ENCODE data around the gene NFU1.
"Not testable (repeated sequence)": the region's sequence is repeated elsewhere in the genome, so short reads cannot be mapped to it uniquely, and the experiment has no call there.

Gene NFU1

DNA sequence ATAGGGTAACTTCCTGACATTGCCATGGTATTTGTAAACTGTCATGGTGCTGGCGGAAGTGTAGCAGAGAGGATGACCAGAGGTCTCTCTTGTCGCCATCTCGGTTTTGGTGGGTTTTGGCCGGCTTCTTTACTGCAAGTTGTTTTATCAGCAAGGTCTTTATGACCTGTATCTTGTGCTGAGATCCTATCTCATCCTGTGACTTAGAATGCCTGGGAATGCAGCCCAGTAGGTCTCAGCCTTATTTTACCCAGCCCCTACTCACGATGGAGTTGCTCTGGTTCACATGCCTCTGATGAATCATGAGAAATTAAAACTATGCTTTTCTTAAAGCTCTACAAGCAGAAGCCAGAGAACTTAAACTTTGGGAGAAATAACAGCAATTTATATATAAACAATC, 12.7 kb upstream of the NFU1 start:
- DNase-seq: no peak

DNA sequence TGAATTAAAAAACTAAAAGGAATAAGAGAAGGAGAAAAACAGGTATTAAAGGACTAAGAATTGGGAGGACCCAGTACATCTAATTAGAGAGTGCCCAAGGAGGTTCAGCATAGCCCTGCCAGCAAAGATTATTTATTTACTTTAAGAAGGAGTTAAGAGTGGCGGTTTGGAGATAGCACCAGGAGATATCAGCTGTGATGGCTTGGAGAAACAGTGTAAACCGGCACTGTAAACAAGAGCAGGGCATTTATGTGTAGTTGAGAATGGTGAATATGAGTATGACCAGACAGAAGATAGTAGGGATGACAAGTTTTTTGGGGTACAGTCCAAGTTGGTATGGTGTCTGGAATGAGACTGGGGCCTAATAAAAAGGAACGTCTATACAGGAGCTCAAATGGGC, 6.4 kb upstream of the NFU1 start:
- not testable (repeated sequence) for DNase-seq

- DNase-seq: not testable (repeated sequence)
Measured at GRCh38 chr2:69439499-69439898, 2.3 kb upstream of the NFU1 start.

GRCh38 chr2:69438580-69438979, 1.3 kb upstream of the NFU1 start:
- no peak for DNase-seq

DNA sequence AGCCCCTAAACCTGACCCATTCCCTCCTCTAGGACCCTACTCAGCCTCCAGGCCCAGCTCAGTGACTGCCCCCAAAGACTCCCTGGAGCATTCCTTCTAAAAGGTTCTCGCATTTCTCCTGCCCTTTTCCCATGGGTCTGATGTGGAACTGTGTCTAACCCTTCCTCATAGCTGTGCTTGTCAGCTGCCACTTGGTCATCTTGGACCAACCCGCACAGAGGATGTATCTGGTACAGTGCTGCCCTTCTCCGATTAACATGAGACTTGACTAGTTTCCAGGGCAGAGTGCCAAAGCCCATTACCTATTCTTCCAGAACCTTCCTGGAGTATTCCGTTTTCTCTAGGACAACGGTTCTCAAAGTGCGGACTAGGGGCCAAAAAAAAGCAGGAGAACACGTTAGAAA, 518 bp upstream of the NFU1 start:
- DNase-seq: no peak

DNA sequence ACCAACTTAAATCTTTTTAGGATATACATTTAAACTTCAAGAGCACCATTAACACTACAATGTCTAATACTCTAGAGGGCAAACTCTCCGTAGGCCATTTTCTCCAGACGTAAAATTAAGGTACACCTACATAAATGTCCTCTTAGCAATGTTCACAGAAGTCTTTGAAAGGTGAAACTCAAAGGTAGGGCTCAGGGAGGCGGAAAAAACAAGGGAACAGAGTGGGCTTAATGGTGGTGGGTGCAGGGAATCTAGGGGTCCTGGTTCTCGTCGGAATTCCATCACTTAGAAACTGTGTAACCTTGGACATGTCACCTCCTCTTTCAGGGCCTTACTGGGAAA, 668 bp downstream of the NFU1 start:
- DNase-seq: no peak

DNA sequence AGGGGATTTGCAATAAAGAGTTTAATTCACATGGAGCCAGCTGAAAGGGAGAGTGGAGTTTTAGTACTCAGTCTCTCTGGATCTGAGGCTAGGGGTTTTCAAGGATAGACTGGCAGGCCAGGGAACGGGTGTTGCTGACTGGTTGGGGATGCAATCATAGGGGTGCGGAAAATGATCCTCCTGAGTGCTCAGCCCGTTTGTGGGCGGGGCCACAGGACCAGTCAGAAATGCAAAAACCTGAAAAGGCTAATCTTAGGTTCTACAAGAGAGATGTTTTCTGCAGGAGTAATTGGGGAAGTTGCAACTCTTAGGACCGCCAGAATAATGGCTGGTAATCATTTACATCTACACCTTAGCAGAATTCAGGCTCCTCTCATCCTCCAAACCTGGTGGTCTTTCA, 2.5 kb downstream of the NFU1 start:
- DNase-seq: no peak

GRCh38 chr2:69429491-69430183, 7.6 kb downstream of the NFU1 start:
- DNase-seq: no peak

DNA sequence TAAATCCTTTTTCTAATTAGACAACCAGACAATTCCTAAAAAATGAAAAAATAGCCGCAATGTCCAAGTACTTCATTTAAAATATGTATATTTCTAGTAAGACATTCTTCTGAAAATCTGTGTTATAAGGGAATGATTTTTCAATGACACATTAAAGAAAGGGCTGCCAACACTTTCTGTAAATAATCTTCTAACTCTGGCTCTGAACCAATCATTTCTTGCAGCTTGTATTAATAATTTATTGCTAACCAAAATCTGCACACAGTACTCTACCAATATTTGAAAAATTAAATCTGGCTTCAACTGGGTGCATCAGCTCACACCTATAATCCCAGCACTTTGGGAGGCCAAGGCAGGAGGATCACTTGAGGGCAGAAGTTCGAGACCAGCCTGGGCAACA, 8.3 kb downstream of the NFU1 start:
- DNase-seq: no peak

DNA sequence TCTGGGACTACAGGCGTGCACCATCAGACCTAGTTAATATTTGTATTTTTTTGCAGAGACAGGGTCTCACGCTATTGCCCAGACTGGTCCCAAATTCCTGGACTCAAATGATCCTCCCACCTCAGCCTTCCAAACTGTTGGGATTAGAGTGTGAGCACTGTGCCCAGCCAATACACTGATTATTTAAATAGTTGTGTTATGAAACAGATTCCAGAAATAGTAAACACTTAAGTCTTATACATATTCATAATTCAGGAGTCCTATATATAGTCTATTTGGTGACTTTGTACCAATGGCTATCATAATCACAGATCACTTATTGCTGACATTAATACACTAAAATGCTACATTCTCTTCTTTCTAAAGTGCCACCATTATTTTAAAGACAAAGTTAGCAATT, 12.8 kb downstream of the NFU1 start:
- DNase-seq: no peak

- DNase-seq: no peak
Measured at GRCh38 chr2:69422198-69422597, 15.0 kb downstream of the NFU1 start.

- not testable (repeated sequence) for DNase-seq
Measured at GRCh38 chr2:69419111-69419510, 18.1 kb downstream of the NFU1 start.

- no peak for DNase-seq
Measured at GRCh38 chr2:69416147-69416546, 21.1 kb downstream of the NFU1 start.

- DNase-seq: no peak
Measured at GRCh38 chr2:69411120-69411519, 26.1 kb downstream of the NFU1 start.

DNA sequence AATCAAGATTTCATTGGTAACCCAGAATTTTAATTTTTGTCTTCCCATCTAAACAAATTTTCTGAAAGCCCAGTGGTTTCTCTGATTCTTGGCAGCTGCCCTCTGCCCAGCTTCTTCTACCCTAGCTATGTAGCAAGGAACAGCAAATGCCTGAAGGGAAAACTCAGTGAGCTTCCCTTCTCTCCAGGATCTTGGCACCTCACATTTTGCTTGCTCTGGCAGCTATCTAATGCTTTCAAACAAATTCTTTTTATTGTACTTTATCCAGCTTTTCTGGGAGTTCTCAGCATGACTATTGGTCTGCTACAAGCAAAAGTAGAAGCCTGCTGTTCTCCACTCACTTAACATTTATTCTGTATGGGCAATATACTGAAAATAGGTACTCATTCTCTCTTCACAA, 31.9 kb downstream of the NFU1 start:
- no peak for DNase-seq

- DNase-seq: no peak
Measured at GRCh38 chr2:69400121-69400520, 37.1 kb downstream of the NFU1 start.

GRCh38 chr2:69397234-69397633, 40.0 kb downstream of the NFU1 start:
- no peak for DNase-seq

DNA sequence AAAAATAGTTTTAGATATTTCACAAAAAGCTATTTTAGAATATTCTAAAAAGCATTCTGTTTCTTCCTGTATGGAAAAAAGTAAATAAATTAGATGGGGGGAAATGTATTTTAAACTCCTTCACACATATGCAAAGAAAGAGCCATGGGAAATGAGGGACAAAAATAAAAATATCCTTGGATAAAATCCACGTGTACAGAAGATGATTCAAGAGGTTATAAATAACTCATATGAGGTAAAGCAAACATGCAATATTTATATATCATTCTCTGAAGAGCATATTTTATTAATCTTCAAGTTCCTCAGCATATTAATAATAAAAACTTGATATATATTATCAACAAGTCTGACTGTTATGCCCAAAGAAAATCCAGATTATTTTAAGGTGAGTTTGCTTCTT, 41.4 kb downstream of the NFU1 start:
- DNase-seq: no peak

DNA sequence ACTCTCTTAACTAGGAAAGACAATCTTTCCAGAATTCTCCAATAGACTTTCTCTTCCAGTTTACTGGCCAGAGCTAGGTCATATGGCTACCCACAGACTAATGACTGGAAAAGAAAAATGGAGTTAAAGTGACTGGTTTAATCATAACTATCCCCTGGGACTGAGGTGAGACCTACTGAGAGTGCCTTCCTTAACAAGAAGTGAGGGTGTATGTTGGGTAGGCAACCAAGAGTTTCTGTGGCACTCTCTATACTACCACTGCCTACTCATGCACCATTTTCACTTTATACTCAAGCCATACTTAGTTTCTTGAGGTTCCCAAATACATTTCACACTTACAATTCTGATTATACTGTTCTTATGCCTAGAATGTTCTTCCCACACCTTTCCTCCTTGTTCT, 43.3 kb downstream of the NFU1 start:
- no peak for DNase-seq

GRCh38 chr2:69390471-69390870, 46.8 kb downstream of the NFU1 start:
- DNase-seq: no peak

DNA sequence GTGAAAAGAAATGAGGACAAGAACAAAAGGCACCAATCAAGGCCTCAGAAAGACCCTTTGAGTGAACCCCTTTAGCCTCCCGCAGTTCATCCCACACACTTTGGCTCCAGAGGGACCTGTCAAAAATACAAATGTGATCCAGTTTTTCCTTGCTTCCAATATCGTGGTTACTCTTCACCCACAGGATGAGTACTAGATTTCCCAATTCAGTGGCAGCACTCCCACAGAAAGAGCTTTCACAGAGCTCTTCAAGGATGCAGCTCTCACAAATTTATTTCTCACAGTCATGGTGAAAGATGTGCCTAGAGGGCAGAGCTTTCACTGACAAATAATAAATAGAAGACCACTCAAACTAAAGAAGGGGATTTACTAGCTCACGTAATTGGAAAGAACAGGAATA, 47.2 kb downstream of the NFU1 start:
- no peak for DNase-seq

- no peak for DNase-seq
Measured at GRCh38 chr2:69389271-69389670, 48.0 kb downstream of the NFU1 start.

- DNase-seq: no peak
Measured at GRCh38 chr2:69387770-69388481, 49.3 kb downstream of the NFU1 start.

GRCh38 chr2:69386789-69387734, 50.2 kb downstream of the NFU1 start, which contains the start of gene GFPT1:
GFPT1 (minus strand) TSS chr2:69387227; CDS start chr2:69387071, 156 bp downstream.
- peak; percentile 95 for DNase-seq
